HG02759 (cell line): ENCODE results near the gene CTNNBL1.
"Not testable (repeated sequence)": the region's sequence is repeated elsewhere in the genome, so short reads cannot be mapped to it uniquely, and the experiment has no call there.

Experiments used
- ATAC-seq: cut with Tn5 transposase; IDR thresholded peaks from one replicate; pipeline ENCODE4 v1.9.1; 2021; ENCODE audit warnings: mild to moderate bottlenecking, moderate library complexity; ENCODE audit not compliant: unreplicated experiment

Gene CTNNBL1

DNA sequence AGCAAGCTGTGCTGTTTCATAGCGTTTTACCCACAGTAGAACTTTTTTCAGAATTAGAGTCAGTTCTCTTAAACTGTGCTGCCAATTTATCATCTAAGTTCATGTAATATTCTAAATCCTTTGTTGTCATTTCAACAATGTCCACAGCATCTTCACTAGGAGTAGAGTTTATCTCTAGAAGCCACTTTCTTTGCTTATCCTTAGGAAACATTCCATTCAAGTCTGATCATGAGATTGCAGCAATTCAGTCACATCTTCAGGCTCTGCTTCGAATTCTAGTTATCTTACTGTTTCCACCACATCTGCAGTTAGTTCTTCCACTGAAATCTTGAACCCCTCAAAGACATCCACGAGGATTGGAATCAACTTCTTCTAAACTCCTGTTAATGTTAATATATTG, 12.5 kb downstream of the CTNNBL1 start:
- no peak for ATAC-seq

DNA sequence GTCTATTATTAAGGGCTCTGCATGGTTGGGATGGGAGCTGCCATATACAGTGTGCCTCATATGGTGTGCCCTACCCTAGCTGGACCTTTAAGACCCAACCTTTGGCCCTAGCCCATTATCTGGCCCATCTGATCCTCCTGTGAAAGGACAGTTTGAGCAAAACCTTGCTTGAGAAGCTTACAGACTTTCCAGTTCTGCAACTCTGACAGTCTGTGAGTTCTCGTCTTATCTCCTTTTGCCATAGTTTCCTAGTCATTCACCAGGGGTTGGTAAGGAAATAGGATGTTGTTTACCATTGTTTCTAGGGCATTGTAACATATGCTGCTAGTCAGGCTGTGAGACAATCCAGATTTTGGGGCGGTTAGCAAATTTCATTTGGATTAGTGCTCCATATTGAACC, 17.2 kb downstream of the CTNNBL1 start:
- no peak for ATAC-seq

DNA sequence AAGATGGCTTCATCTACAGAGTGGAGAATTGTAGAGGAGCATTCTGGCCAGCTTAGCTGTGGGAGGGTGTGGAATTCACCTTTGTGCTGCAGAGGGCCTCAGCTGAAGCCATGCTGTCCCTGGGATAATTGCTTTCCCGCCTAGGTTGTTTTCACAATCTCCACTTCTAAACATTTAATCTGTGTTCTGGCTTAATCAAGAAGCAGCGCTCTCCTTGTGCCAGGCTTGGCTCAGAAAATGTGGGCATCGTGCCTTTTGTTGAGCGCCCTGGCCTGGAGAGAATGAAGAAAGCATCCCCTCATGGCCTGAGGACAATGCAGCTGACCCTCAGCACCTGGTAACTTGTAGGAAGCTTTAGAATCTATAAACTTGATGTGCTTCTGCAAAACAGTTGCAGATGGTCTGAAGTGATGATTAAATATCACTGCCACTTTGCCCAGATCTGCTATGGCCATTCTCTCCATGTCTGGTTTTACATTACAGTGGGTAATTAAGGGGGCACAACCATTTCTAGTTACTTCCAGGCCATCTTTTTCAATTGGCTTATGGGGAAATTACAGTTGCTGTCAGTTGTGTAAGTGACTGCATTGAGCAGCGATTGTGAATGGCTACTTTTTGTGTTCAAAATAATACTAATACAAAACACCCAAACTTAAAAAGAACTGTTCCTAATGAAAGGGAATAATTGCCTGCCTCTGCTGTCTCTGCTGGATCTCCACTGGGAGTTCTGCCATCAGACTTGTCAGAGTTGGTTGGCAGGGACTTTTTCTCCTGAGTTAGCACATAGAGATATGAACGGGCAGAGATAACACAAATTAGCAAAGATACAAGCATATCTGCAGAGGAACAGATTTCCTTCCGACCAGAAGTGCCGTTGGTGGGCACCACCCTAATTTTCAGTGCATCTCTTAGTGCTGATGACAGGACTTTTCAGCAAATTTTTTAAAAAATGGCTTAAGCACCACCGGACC, 18.4 kb downstream of the CTNNBL1 start:
- no peak for ATAC-seq

DNA sequence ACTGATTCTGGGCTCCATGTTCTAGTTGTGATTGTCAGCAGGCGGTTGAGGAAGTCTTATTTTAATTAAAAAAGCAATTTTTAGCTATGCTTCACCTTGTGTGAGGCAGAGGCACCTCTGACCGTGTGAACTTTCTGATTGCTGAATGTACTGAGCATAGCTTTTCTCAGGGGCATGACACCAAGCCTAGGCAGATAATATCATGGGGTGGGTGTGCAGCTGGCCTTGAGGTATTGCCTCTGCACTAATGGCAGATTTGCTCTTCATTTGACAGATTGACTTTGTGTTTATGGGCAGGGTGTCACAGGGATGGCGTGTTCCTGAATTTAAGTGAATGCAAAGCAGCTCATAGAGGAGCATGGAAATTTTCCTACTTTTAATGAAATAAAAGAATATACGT, 19.6 kb downstream of the CTNNBL1 start:
- no peak for ATAC-seq

DNA sequence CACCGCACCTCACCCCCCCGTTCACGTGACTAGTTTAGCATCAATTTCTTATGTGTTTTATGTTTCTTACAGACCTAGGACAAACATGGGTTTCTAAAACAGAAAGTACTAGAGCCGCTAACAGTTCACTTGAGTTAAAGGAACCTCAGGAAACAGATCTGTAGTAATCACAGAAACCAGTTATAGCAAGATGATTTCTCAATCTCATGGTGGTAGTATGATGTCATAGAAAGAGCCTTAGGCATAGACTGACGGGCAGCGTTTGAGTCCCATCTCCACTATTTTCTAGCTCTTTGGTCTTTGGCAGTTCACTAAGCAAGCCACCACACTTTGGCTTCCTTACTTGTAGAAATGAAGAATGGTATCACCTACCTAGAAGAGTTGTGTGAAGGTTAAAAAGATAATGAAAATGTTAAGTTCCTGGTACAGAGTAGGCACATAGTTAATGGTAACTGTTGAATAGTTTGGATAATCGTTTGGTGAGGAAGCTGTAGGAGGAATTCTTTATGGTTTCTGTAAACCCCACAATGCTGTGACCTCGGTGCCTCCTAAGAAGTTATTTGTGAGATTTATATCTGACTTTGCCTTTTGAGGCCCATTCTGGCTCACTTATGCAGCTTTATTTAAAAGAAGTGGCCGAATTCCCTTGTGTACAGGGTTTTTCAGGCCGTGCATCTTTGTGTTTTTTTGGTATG, 21.3 kb downstream of the CTNNBL1 start:
- no peak for ATAC-seq

DNA sequence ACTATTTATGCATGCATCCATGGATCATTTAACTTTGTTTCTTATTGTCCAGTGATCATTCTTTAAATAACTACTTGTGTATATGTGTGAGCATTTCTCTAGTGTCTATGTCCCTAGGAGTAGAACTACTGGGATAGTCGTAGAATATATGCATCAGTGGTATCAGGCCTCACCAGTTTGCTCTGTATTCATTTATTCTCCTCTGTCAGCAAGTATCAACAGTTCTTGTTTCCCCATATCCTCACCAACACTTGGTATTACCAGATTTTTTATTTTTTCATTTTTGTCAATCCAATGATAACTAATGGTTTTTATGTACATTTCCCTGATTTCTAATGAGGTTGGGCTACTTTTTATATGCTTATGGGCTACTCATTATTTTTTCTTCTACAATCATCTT, 27.9 kb downstream of the CTNNBL1 start:
- ATAC-seq = no peak

DNA sequence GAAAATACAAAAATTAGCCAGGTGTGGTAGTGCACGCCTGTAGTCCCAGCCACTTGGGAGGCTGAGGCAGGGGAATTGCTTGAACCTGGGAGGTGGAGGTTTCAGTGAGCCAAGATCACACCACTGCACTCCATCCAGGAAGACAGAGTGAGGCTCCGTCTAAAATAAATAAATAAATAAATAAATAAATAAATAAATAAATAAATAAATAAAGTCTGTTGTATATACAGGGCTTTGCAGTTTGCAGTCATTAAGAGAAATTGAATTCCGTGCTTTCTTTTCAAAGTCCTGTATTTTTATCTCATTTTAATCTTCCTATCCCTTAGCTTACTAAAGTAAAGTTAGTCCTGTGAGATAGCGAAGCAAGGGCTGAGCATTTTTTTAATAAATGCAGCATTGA, 28.5 kb downstream of the CTNNBL1 start:
- not testable (repeated sequence) for ATAC-seq

DNA sequence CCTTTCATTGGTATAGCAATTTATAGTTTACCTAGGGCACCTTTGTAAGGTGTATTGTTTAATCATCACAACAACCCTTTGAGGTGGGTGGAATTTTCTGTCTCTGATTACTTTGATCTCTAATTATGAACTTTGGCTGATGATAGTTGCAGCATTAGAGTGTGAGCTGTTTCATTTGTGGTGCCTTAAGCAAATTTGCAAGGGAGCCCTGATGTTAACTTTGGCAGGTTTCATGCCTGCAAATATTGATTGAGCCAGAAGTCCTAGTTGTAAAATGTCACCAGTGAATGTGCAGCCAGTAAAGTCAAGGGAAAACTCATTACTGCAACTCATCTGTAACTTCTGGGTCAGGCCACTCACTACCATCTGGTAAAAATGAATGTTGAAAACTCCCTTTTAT, 29.8 kb downstream of the CTNNBL1 start:
- ATAC-seq = no peak

DNA sequence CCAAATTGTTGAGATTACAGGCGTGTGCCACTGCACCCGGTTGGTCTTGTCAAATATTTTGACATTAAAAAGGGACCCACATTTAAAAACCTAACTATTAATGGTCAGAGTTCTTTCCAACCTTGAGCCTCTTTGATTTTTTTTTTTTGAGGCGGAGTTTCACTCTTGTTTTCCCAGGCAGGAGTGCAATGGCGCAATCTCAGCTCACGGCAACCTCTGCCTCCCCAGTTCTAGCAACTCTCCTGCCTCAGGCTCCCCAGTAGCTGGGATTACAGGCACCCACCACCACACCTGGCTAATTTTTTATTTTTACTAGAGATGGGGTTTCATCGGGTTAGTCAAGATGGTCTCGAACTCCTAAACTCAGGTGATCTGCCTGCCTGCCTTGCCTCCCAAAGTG, 31.3 kb downstream of the CTNNBL1 start:
- no peak for ATAC-seq

DNA sequence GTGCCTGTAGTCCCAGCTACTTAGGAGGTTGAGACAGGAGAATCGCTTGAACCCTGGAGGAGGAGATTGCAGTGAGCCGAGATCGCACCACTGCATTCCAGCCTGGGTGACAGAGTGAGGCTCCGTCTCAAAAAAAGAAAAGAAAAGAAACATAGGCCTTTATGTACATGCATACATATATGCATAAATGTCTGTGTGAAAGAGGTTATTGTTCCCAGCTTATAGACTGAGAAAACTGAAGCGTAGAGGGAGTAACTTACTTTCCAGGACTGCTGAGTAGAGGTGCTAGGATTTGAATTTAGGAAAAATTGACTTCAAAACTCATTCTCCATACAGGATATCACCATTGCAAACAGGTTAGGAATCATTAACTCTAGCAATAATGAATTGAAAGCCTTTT, 32.0 kb downstream of the CTNNBL1 start:
- no peak for ATAC-seq

DNA sequence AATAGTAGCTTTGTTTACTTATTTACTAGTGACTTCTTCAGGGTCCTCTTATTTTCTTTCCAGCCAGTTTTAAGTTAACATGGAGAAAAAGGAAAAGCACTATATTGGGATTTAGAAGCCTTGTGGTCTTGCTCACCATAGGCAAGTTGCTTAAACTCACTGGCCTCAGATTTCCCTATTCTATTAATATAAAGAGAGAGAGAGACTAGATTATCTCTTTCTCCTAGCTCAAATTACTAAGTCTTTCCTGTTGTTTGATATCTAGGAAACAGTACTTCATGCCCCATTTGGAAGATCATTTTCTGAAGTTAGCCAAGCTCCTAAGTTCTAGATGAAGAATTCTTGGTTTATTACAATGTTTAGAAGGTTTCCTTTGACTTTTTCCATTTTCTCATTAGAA, 32.5 kb downstream of the CTNNBL1 start:
- ATAC-seq = no peak

DNA sequence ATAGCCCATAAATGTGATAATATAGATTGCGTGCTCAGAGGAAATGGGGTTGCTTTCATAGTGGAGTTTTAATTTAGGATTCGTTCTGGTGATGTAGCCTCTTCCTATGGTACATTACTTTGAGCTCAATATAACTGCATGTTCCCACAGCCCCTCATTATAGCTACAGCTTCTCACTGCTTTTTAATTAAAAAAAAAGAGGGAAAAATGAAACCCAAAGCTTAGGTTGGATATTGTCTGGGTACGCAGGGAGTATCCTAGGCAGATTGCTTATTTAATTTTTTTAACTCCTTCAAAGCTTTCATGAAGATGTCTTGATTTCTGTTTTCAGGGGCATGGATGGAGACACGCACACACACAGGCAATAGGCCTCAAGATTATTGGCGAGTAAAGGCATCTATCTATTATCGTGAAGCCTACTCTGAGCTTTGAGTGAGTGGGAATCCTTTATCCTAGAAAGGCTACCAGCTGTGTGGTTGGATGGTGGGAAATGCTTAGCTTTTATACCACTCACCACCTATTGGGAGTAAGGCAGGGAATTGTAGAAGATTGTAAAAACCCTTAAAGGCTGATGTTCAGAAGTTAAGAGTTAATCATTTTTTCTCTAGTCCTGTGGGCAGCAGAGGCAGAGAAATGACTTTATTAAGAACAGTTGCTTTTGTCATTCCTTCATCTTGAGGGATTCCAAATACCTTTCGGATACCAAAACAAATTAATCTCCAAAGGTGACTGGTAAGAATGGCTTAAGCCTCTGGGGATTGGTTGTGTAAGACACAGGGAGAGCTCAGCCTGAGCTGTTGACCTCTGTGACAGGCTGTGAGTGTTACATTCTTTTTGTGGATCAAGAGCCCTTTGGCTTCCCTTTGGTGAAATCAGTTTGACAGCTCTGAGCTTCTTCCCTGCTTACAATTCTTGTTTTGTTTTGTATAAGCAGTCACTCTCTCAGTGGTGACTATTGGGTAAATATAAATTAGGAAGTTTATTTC, 33.4 kb downstream of the CTNNBL1 start:
- no peak for ATAC-seq

DNA sequence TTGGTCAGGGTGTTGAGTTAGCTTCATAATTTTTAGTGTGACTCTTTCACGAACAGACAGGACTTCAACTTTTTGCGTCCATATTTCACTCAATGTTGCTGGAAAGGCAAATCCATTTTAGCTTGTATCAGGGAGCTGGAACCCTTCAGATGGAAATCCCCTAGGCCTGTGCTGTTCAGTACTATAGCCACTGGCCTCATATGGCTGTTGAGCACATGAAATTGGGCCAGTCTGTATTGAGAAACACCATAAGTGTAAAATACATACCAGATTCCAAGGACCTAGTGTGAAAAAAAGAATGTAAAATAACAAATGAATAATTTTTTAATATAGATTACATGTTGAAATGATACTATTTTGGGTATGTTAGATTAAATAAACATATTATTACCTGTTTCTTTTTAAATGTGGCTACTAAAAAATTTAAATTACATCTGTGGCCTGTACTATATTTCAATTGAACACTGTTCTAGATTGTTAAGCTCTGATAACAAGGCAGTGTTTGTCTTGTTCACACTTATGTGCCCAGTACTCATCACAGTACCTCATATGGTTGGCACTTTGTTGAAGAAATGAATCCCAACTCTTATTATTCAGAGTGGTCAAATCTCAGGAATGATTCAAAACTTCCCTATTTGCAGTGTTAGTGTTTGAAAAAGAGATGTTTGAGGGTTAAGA, 34.3 kb downstream of the CTNNBL1 start:
- no peak for ATAC-seq

DNA sequence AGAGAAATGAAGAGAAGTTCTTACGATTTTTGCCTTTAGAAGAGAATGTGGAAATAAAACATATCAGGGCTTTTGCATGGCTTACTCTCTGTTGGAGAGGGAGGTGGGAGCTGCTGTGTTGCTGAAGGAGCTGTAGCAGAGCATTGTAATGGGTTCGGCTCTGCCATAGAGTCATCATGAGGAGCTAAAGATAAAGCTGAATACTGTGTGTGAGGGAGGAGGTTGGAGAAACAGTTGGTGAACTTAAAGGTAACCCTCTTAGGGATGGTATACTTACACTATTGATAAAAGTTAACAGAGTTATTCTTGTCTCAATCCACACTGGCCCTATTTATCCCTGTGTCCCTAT, 34.8 kb downstream of the CTNNBL1 start:
- no peak for ATAC-seq

DNA sequence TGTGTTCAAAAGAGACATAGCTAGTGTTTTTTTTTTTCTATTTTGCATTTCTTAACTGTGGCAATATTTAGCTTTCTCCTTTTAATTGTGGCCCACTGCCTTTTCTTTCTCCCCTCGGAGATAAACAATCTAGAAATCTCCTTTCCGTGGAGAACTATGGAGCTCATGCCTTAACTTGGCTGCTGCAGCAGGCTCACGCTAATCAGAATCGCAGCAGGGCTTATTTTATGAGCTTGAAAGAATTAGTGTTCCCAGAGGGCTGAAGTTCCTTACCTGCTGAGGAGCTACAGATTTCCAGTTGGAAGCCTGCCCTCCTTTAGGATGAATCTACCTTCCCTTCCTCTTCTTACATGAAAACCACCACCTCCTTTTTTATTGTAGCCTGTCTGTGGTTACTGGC, 35.6 kb downstream of the CTNNBL1 start:
- no peak for ATAC-seq

DNA sequence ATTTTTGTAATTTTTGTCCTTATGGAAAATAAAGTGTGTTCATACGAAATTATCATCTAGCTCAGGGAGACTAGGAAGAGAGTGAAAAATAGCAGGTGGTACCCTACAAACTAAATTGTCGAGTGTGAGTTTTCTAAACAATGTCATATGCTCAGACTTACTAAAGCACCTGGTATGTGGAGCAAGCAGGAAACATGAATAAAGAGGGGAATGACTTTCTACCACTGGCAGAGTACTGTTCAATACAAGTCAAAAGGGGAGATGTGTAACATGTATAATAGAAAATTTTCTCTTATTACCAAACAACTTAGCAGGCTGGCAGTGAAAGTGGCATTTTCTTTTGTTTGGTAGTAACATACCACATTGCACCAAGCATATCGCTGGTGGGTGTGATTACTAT, 36.1 kb downstream of the CTNNBL1 start:
- no peak for ATAC-seq

DNA sequence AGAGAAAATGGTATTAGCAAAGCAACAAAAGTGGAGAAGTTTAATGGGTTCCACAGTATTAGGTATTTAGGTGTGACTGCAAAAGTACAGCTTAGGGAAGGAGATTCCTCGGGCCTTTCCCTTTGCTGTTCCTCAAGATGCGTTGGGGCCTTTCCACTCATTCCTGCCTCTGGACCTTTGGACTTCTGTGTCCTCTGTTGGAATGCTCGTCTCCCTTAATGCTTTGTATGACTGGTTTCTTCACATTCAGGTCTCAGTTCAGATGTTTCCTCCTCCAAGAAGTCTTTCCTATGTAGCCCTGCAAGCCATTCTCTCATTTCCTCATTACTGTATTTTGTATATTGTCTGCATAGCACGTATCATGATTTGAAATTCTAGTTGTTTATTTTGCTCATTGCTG, 39.6 kb downstream of the CTNNBL1 start:
- no peak for ATAC-seq

DNA sequence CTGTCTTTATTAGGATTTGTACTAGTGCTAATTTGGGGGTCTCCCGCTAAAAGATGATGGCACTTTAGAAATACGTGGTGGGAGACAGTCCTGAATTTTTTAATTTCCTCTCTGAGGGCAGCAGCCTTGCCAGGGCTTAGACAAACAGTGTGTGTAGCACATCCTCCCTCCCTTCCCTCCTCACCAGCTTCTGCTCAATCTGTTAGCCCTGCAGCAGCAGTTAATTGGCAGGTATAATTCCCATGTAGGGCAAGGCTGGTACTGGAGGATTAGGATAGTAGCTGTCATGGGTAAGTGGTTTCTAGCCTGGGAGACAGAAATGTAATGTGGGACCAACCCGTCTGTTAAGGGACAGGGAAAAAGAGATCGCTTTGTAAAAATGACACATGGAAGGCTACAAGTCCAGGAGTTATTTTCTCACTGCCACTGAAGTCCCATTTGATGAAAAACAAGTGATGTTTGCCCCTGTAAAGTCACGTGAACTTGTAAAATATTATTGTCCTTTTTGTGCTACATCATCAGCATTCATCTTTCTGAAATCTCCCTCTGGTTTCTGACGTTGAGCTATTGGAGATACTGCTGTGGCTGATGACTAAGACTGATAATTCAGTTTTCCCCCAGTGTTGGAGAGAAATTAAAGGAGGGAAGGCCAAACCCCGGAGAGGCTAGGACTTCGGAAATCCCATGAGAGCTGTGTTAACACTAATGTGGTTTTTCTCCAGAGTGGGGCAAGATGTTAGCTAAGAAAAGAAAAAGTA, 40.6 kb downstream of the CTNNBL1 start:
- ATAC-seq = no peak

DNA sequence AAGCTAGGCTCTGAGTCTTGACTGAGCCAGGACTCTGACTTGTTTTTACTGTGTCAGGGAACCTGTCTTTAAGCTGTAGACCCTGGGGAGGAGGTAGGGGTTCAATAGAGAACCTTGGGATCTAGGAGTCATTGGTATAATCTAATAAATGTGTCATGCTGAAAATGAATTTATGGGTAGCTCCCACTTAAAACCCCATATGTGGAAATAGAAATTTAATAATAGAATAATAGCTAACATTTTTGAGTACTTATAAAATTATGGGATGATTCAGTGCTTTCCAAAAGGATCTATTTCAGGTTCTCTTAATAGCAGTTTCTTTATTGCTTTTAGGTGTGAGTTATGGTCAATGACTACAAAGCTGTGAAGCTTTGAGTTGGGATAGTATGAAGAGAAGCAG, 41.7 kb downstream of the CTNNBL1 start:
- ATAC-seq = no peak

DNA sequence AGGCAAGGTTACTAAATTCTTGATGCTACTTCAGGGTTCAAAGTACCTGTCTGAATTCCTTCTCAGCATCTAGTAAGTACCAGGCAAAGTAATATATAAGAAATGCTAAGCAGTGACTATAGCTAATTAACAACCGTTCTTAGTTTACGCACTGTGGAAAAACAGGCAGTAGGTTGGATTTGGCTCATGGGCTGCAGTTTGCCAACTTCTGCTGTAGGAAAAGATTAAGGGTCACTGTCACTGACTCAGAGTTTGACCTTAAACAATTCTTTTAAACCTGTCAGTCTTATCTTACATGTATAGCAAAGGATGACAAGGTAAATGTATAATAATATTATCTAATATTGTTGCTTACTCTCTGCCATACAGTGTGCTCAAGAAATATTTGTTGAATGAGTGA, 42.3 kb downstream of the CTNNBL1 start:
- ATAC-seq = no peak
